GM12891 (cell line): ENCODE data around the gene WDPCP.
"Not testable (repeated sequence)": the region's sequence is repeated elsewhere in the genome, so short reads cannot be mapped to it uniquely, and the experiment has no call there.

ENCODE experiments used
- POLR2A ChIP-seq: IDR thresholded peaks from 2 replicates; pipeline ENCODE4 v1.6.1; 2011; ENCODE audit warnings: low read depth, low read length, control low read depth
- POLR2AphosphoS5 ChIP-seq: IDR thresholded peaks from 2 replicates; pipeline ENCODE4 v1.6.1; 2011; ENCODE audit warnings: low read depth, low read length, control low read depth

- TF ChIP-seq POLR2AphosphoS5, POLR2A: not testable (repeated sequence)
These were observed 15.3 kb downstream of the WDPCP start for GRCh38 chr2:63573026-63573425.
